Natural killer cell (primary cell): ENCODE results near the gene MAGEA9B. TPM values are rescaled to one million over a fixed set of nuclear protein-coding genes. Genes with fewer than 3 reads are reported as not detected.
"Not testable (repeated sequence)": the region's sequence is repeated elsewhere in the genome, so short reads cannot be mapped to it uniquely, and the experiment has no call there.

Experiments used
- ATAC-seq, 3 donors: fragments of 150-1000 bp in 2 of 3; fragments of 200-7000 bp in 1 of 3; cut with Tn5 transposase; 1 replicate in 1 of 3; 2 replicates in 2 of 3; pipeline ENCODE4 v1.10.0; 2021; ENCODE audit warnings: mild to moderate bottlenecking in 2 of 3, moderate library complexity in 2 of 3
- DNase-seq, 2 donors: peaks; one replicate each; pipeline versions ENCODE4 v3.0.0 to v3.0.0-alpha.2; 2013 to 2021; ENCODE audit warnings: mixed read lengths in 1 of 2
- H3K27ac ChIP-seq: one replicate; pipeline ENCODE4 v1.5.1; 2013; ENCODE audit warnings: mild to moderate bottlenecking, low read length
- H3K27me3 ChIP-seq: one replicate; pipeline ENCODE4 v1.6.1; 2013; ENCODE audit warnings: low read length; ENCODE audit not compliant: control insufficient read depth, insufficient read depth
- H3K36me3 ChIP-seq: one replicate; pipeline ENCODE4 v1.6.1; 2013; ENCODE audit warnings: low read length; ENCODE audit not compliant: control insufficient read depth, insufficient read depth
- H3K4me1 ChIP-seq: one replicate; pipeline ENCODE4 v1.6.1; 2013; ENCODE audit warnings: low read length; ENCODE audit not compliant: control insufficient read depth, insufficient read depth
- H3K4me3 ChIP-seq: one replicate; pipeline ENCODE4 v1.5.1; 2013; ENCODE audit warnings: low read length
- H3K9me3 ChIP-seq: one replicate; pipeline ENCODE4 v1.6.1; 2013; ENCODE audit warnings: low read length; ENCODE audit not compliant: control insufficient read depth, insufficient read depth
- H3K27ac Mint-ChIP-seq, 2 donors: one replicate each; pipeline ENCODE4 v1.8.0; 2022; ENCODE audit warnings: mild to moderate bottlenecking in 2 of 2, mixed read lengths in 2 of 2, moderate library complexity in 1 of 2
- H3K27me3 Mint-ChIP-seq, 2 donors: one replicate each; pipeline ENCODE4 v1.8.0; 2022; ENCODE audit warnings: low read depth in 2 of 2, mixed read lengths in 2 of 2
- H3K36me3 Mint-ChIP-seq: one replicate; pipeline ENCODE4 v1.8.0; 2022; ENCODE audit warnings: mixed read lengths
- H3K4me1 Mint-ChIP-seq, 2 donors: one replicate each; pipeline ENCODE4 v1.8.0; 2022; ENCODE audit warnings: mixed read lengths in 2 of 2
- H3K4me3 Mint-ChIP-seq: one replicate; pipeline ENCODE4 v1.8.0; 2022; ENCODE audit warnings: mild to moderate bottlenecking, moderate library complexity, mixed read lengths
- H3K9me3 Mint-ChIP-seq, 2 donors: one replicate each; pipeline ENCODE4 v1.8.0; 2022; ENCODE audit warnings: mixed read lengths in 2 of 2
- WGBS: methylation state at CpG from one replicate; pipeline ENCODE4 v1.1.7; 2013; ENCODE audit warnings: missing lambda C conversion rate; ENCODE audit not compliant: insufficient coverage; 5-methylcytosine and 5-hydroxymethylcytosine counted together
- intact Hi-C: fragments of 100-400 bp; cut with micrococcal nuclease; formaldehyde crosslinking; loops from one replicate; pipeline ENCODE4 v1.14.2; 2022
- total RNA-seq, 4 donors: library from RNA; stranded (reverse); fragments of 120-200 nt in 1 of 4; gene quantifications; one replicate each; pipeline versions ENCODE4 v1.2.3 to v1.2.4, GENCODE V29; 2013 to 2022

Gene MAGEA9B
- total RNA-seq, 3 donors from 2014 or later (not counting 1 experiment from before 2014, with no cell fraction given), result not detected

DNA sequence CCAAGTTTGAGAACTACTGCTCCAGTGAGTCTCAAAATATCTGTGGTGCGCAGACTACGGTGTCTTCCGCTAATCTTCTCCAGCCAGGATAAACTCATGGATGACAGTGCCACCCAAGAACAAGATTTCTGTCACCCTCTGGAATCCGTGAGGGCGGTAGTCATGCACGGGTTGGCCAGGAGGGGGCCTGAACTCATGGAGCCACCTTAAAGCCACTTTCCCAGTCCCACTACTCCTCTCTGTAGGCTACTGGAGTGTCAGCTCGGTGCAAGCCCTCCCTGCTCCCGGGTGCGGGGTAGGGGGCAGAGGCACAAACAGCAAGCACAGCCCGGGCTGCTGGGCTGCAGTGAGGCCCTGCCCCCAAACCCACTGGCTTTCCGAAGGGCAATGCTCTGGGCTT is 11.3 kb upstream of the MAGEA9B start:
- H3K4me1 ChIP-seq, H3K27ac Mint-ChIP-seq, H3K9me3 ChIP-seq, H3K27ac ChIP-seq, ATAC-seq, DNase-seq, H3K27me3 ChIP-seq, H3K36me3 ChIP-seq, H3K4me1 Mint-ChIP-seq, H3K4me3 ChIP-seq, H3K36me3 Mint-ChIP-seq, H3K27me3 Mint-ChIP-seq, intact Hi-C loops, H3K9me3 Mint-ChIP-seq, H3K4me3 Mint-ChIP-seq: not testable (repeated sequence)
- WGBS, result no CpG with 5 or more reads among the region's 11 CpGs

GRCh38 chrX:149595943-149596342 is 8.7 kb upstream of the MAGEA9B start:
- H3K27me3 Mint-ChIP-seq, H3K4me3 Mint-ChIP-seq, H3K9me3 Mint-ChIP-seq, H3K4me3 ChIP-seq, H3K27me3 ChIP-seq, H3K9me3 ChIP-seq, H3K36me3 Mint-ChIP-seq, DNase-seq, H3K27ac ChIP-seq, H3K4me1 Mint-ChIP-seq, H3K27ac Mint-ChIP-seq, ATAC-seq, H3K36me3 ChIP-seq, intact Hi-C loops, H3K4me1 ChIP-seq: not testable (repeated sequence)
- WGBS, result no CpG with 5 or more reads among the region's 7 CpGs

DNA sequence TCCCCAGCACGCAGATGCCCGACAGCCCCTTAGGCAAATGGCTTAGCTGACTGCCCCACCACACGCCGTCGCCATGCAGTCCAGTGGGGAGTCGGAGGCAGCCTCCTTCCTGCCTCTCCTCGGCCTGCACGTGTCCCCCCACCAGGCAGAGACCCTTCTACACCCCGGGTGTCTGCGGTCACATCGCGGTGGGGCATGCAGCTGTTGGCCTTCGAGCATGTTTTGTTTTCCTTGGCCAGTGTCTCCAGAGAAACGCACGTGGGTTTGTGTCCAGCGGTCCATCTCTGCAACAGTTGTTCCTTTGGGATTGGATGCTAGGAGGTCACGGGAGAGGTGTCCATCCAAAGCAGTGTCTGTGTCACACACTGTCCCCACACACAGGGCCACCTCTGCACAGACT is 8.0 kb upstream of the MAGEA9B start, which contains the start of gene HSFX2:
Gene HSFX2 (minus strand): TSS at position 101 of the 400 bp plus-strand sequence. CDS start 614 bp downstream, outside the sequence.
- H3K4me3 ChIP-seq, H3K4me1 Mint-ChIP-seq, intact Hi-C loops, H3K27me3 Mint-ChIP-seq, H3K27ac ChIP-seq, ATAC-seq, H3K27ac Mint-ChIP-seq, DNase-seq, H3K36me3 Mint-ChIP-seq, H3K27me3 ChIP-seq, H3K4me3 Mint-ChIP-seq, H3K9me3 ChIP-seq, H3K36me3 ChIP-seq, H3K4me1 ChIP-seq, H3K9me3 Mint-ChIP-seq: not testable (repeated sequence)
- WGBS, result no CpG with 5 or more reads among the region's 17 CpGs

GRCh38 chrX:149590993-149591392 is 3.7 kb upstream of the MAGEA9B start:
- H3K36me3 Mint-ChIP-seq, H3K9me3 Mint-ChIP-seq, H3K9me3 ChIP-seq, H3K27ac ChIP-seq, H3K4me1 ChIP-seq, H3K4me1 Mint-ChIP-seq, H3K36me3 ChIP-seq, DNase-seq, ATAC-seq, H3K4me3 ChIP-seq, H3K27me3 ChIP-seq, H3K4me3 Mint-ChIP-seq, H3K27ac Mint-ChIP-seq, intact Hi-C loops, H3K27me3 Mint-ChIP-seq: not testable (repeated sequence)
- WGBS, result no CpG with 5 or more reads among the region's 7 CpGs

DNA sequence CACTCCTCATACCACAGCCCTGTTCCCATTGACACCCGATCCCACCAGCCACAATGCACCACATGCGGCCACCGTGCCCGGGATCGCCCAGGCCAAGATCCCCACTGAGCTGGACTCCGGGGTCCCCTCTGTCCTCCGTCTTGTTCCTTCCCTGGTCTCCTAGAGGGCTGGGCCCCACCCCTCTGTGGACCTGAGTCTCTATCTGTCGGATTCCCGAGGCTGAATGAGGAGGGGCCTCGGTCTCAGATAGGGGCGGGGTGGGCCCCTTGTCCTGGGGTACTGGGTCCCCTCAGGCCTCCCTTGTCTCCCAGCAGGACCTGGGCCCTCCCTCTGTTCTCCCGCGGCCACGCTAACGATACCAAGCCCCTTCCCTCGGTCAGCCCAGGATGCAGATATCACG is 1.6 kb downstream of the MAGEA9B start:
- H3K36me3 Mint-ChIP-seq, H3K4me3 Mint-ChIP-seq, H3K36me3 ChIP-seq, H3K4me1 ChIP-seq, H3K9me3 Mint-ChIP-seq, ATAC-seq, H3K9me3 ChIP-seq, H3K27ac Mint-ChIP-seq, H3K4me1 Mint-ChIP-seq, H3K27me3 ChIP-seq, intact Hi-C loops, H3K27me3 Mint-ChIP-seq, DNase-seq, H3K27ac ChIP-seq, H3K4me3 ChIP-seq: not testable (repeated sequence)
- no CpG with 5 or more reads among the region's 17 CpGs for WGBS

DNA sequence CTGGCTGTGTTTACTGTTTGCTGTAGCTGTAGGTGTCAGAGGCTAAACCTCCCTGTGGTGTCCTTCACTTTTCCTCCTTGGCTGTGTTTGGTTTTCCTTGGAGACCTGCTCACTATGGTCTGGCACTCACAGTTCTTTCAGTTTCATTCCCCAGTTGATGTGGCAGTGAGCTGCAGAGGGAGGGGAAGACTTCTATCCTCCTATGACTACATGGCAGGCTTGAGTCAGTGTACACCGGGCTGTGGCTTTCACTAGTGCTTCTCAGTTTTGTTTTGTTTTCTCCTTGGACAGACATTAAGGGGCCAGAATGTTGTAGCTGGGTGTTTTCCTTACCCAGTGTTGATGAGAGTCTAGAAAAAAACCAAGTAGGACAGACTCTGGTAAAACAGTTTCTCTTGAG is 13.8 kb downstream of the MAGEA9B start:
- not testable (repeated sequence) for H3K27me3 ChIP-seq, H3K27ac Mint-ChIP-seq, H3K9me3 ChIP-seq

More for the DNA sequence above, 13.8 kb downstream of the MAGEA9B start:
- WGBS, result no CpG with 5 or more reads among the region's 1 CpG
- H3K36me3 Mint-ChIP-seq, H3K9me3 Mint-ChIP-seq, H3K4me1 Mint-ChIP-seq, DNase-seq, H3K27ac ChIP-seq, H3K4me3 Mint-ChIP-seq, intact Hi-C loops, H3K4me1 ChIP-seq, H3K36me3 ChIP-seq, H3K27me3 Mint-ChIP-seq, H3K4me3 ChIP-seq: not testable (repeated sequence)
- ATAC-seq, result peak; percentile 81 to 98 (median 82)
